ENCODE data around the gene LMAN2. TPM values are rescaled to one million over a fixed set of nuclear protein-coding genes. Genes with fewer than 3 reads are reported as not detected.
"Not testable (repeated sequence)": the region's sequence is repeated elsewhere in the genome, so short reads cannot be mapped to it uniquely, and the experiment has no call there.

The LMAN2 gene
- polyA plus RNA-seq, 1 donor = 161 TPM

DNA sequence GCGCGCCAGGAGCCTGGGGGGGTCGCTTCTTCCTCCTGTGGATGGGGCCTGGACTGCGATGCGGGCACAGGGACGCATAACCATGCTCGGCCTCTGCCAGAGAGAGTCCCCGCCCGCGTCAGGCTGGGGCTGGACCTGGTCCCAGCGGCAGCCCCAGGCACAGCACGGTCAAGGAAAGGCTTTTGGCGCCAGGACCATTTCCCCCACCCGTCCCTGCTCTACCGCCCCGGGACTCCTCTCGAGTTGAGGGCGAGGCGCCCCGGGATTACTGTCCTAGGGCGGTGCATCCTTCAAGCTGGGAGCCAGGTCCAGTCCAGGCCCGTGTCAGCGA is 40.1 kb downstream of the LMAN2 start:
- H3K27ac ChIP-seq (ENCODE audit: low read length) = no peak overlapping the region
- H3K27me3 ChIP-seq (ENCODE audit: control insufficient read depth, insufficient read depth, low read length) = no peaks in the 10 kb centered on the region
- no peak for DNase-seq
- peaks cover 28% of the 10 kb centered on the region for H3K4me1 ChIP-seq (ENCODE audit: control insufficient read depth, insufficient read depth, low read length)
- H3K9me3 ChIP-seq (ENCODE audit: control insufficient read depth, low read depth, low read length) = no peaks in the 10 kb centered on the region
- WGBS (ENCODE audit: insufficient coverage, low lambda C conversion rate) = no CpG with 5 or more reads among the region's 23 CpGs
- peaks cover 23% of the 10 kb centered on the region for H3K36me3 ChIP-seq (ENCODE audit: control insufficient read depth, insufficient read depth, low read length)
- peak overlapping the region; percentile 71 for H3K4me3 ChIP-seq (ENCODE audit: low read length)

DNA sequence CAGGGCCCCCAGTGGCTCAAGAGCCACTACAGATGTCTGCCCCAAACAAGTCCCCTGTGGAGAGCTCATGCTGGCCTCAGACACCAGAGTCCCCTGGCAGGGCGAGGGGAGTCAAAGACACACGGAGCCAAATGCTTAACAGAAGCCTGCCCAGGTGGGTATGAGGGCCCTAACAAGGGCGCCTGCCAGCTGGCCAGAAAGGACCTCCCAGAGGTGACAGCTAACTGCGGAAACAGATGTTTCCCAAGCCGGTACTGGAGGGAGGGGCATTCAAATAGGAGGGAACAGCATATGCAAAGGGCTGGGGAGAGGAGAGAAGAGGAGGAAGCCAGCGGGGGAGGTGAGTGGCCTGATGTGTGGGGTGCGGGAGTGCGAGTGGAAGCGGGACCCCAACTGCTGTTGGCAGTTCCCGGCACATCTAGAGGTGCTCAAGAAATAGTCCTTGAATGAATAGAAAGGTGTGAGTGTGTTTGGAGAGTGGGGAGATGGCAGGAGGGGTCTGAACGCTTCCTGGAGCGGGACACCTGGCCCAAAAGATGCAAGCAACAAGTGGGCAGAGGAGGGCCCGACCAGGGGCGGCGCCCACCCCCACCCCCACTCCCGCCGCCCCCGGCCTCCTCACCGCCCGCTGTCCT is 40.6 kb downstream of the LMAN2 start:
- 60% methylated on average over 1 of the region's 20 CpGs for WGBS (ENCODE audit: insufficient coverage, low lambda C conversion rate)
- Histone ChIP-seq H3K4me3 (ENCODE audit: low read length) (peak overlapping the region; percentile 71), H3K27ac (ENCODE audit: low read length) (no peak overlapping the region), H3K27me3 (ENCODE audit: control insufficient read depth, insufficient read depth, low read length) (no peaks in the 10 kb centered on the region), H3K4me1 (ENCODE audit: control insufficient read depth, insufficient read depth, low read length) (peaks cover 28% of the 10 kb centered on the region), H3K9me3 (ENCODE audit: control insufficient read depth, low read depth, low read length) (no peaks in the 10 kb centered on the region), H3K36me3 (ENCODE audit: control insufficient read depth, insufficient read depth, low read length) (peaks cover 27% of the 10 kb centered on the region)
- peak in 1 of 2 donors; percentile 37 for DNase-seq

DNA sequence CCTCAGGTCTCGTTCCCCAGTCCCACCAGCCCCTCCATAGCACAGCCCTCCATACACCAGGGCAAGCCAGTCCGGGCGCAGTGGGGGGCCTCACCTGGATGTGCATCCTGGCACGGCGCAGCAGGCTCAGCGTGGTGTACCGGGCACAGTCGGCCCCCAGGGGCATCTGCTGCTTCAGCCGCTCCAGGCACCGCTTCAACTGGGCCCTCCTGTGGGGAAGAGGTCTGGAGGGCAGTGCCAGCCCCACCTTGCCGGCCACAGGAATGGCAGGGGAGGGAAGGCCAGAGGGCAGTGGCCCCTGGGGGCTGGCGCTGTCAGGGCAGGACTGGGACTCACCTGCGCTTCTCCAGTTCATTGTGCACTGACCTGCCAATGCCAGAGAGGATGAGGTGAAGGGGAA is 41.1 kb downstream of the LMAN2 start:
- H3K36me3 ChIP-seq (ENCODE audit: control insufficient read depth, insufficient read depth, low read length) = peaks cover 33% of the 10 kb centered on the region
- peak overlapping the region; percentile 71 for H3K4me3 ChIP-seq (ENCODE audit: low read length)
- DNase-seq = no peak
- peaks cover 31% of the 10 kb centered on the region for H3K4me1 ChIP-seq (ENCODE audit: control insufficient read depth, insufficient read depth, low read length)
- H3K27ac ChIP-seq (ENCODE audit: low read length) = no peak overlapping the region
- H3K9me3 ChIP-seq (ENCODE audit: control insufficient read depth, low read depth, low read length) = no peaks in the 10 kb centered on the region
- no CpG with 5 or more reads among the region's 13 CpGs for WGBS (ENCODE audit: insufficient coverage, low lambda C conversion rate)
- H3K27me3 ChIP-seq (ENCODE audit: control insufficient read depth, insufficient read depth, low read length) = no peaks in the 10 kb centered on the region

DNA sequence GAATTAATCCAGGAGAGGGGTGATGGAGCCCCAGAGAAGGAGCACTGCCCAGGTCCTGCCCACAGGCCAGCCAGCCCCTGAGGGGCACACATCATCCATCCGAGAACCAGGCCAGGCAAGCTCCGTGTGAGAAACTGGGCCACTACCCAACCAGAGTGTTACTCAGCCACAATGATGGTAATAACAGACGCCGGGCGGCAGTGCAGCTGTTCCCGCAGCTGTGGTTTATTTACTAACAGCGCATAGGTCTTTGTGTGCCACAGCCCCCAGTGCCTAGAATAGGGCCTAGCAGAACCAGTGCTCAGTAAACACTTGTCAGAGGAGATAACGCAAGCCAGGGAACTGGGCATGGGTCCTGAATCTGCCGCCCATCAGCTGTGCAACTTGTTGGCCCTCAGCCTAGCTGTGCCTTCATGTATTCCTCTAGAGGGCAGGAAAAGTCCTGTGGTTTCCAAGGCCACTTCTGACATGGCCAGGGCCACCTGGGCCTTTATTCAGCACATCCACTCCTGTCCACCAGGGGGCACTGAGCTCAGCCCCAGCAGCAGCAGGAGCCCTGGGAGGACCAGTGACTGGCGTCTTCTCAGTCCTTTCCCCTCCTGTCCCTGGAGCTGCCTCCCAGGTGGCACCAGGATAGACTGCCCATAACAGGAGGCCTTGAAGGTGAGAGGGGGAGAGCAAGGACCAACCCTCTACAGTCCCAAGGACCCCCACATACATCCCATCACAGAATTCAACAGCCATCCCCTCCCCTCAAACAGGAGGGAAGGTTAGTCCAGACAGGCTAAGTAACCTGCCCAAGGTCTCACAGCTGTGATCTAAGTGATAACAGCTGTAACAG is 41.9 kb downstream of the LMAN2 start:
- WGBS (ENCODE audit: insufficient coverage, low lambda C conversion rate) = no CpG with 5 or more reads among the region's 10 CpGs
- Histone ChIP-seq H3K36me3 (ENCODE audit: control insufficient read depth, insufficient read depth, low read length) (peaks cover 39% of the 10 kb centered on the region), H3K4me1 (ENCODE audit: control insufficient read depth, insufficient read depth, low read length) (peaks cover 36% of the 10 kb centered on the region), H3K27ac (ENCODE audit: low read length) (no peak overlapping the region), H3K9me3 (ENCODE audit: control insufficient read depth, low read depth, low read length) (no peaks in the 10 kb centered on the region), H3K27me3 (ENCODE audit: control insufficient read depth, insufficient read depth, low read length) (no peaks in the 10 kb centered on the region), H3K4me3 (ENCODE audit: low read length) (no peak overlapping the region)
- peak in 1 of 2 donors; percentile 64 for DNase-seq

- H3K36me3 ChIP-seq (ENCODE audit: control insufficient read depth, insufficient read depth, low read length) = peaks cover 39% of the 10 kb centered on the region
- no peak overlapping the region for H3K4me3 ChIP-seq (ENCODE audit: low read length)
- H3K27ac ChIP-seq (ENCODE audit: low read length) = no peak overlapping the region
- H3K4me1 ChIP-seq (ENCODE audit: control insufficient read depth, insufficient read depth, low read length) = peaks cover 36% of the 10 kb centered on the region
- 83% methylated on average over 3 of the region's 11 CpGs for WGBS (ENCODE audit: insufficient coverage, low lambda C conversion rate)
- no peaks in the 10 kb centered on the region for H3K27me3 ChIP-seq (ENCODE audit: control insufficient read depth, insufficient read depth, low read length)
- H3K9me3 ChIP-seq (ENCODE audit: control insufficient read depth, low read depth, low read length) = no peaks in the 10 kb centered on the region
- DNase-seq = no peak
These were observed 42.7 kb downstream of the LMAN2 start for GRCh38 chr5:177308740-177309139.

- 100% methylated on average over 1 of the region's 43 CpGs for WGBS (ENCODE audit: insufficient coverage, low lambda C conversion rate)
- no peaks in the 10 kb centered on the region for H3K9me3 ChIP-seq (ENCODE audit: control insufficient read depth, low read depth, low read length)
- peaks cover 32% of the 10 kb centered on the region for H3K4me1 ChIP-seq (ENCODE audit: control insufficient read depth, insufficient read depth, low read length)
- no peak for DNase-seq
- H3K36me3 ChIP-seq (ENCODE audit: control insufficient read depth, insufficient read depth, low read length) = peaks cover 39% of the 10 kb centered on the region
- no peak overlapping the region for H3K27ac ChIP-seq (ENCODE audit: low read length)
- no peak overlapping the region for H3K4me3 ChIP-seq (ENCODE audit: low read length)
- no peaks in the 10 kb centered on the region for H3K27me3 ChIP-seq (ENCODE audit: control insufficient read depth, insufficient read depth, low read length)
These were observed 43.7 kb downstream of the LMAN2 start for GRCh38 chr5:177307544-177308363.

DNA sequence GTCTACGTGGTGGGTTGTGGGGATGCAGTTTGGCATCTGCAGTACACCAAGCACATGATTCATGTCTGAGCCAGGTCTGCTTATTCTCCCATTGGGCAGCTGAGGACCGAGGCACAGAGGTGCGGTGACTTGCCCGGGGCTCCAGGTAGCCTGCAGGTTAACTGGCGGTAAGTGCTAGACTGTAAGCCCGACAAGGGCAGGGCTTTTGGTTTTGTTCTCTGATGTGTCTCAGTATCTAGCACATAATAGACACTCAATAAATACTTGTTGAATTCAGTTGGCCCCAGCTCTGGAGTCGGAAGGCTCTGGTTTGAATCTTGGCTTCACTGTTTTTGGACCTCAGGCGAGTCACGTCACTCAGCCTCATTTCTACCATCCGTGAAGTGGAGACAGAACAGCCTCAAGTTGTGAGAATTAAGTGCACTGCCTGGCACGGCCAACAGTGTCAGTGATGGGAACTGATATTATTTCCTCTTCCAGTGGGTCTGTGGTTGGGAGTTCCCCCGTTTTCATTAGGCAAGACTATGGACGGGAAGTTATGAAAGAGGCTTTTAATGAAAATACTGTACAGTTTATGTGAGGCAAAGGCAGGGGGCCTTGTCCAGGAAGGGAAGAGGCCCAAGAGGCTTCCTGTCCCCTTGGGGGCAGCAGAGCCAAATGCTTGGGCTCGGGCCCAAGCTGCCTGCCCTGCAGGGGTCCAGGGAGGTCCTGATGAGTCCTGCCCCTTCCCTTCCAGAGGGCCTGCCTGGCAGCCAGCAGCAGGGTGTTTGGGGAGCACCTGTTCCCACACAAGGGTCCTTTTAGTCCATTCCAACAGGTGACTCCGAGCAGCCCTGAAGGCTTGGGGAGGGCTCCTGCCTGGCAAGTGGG is 44.6 kb downstream of the LMAN2 start:
- DNase-seq = peak in 1 of 2 donors; percentile 35
- WGBS (ENCODE audit: insufficient coverage, low lambda C conversion rate) = 100% methylated on average over 1 of the region's 15 CpGs
- H3K4me1 ChIP-seq (ENCODE audit: control insufficient read depth, insufficient read depth, low read length) = peaks cover 35% of the 10 kb centered on the region
- H3K4me3 ChIP-seq (ENCODE audit: low read length) = no peak overlapping the region
- H3K9me3 ChIP-seq (ENCODE audit: control insufficient read depth, low read depth, low read length) = no peaks in the 10 kb centered on the region
- peaks cover 40% of the 10 kb centered on the region for H3K36me3 ChIP-seq (ENCODE audit: control insufficient read depth, insufficient read depth, low read length)
- H3K27ac ChIP-seq (ENCODE audit: low read length) = no peak overlapping the region
- H3K27me3 ChIP-seq (ENCODE audit: control insufficient read depth, insufficient read depth, low read length) = no peaks in the 10 kb centered on the region

DNA sequence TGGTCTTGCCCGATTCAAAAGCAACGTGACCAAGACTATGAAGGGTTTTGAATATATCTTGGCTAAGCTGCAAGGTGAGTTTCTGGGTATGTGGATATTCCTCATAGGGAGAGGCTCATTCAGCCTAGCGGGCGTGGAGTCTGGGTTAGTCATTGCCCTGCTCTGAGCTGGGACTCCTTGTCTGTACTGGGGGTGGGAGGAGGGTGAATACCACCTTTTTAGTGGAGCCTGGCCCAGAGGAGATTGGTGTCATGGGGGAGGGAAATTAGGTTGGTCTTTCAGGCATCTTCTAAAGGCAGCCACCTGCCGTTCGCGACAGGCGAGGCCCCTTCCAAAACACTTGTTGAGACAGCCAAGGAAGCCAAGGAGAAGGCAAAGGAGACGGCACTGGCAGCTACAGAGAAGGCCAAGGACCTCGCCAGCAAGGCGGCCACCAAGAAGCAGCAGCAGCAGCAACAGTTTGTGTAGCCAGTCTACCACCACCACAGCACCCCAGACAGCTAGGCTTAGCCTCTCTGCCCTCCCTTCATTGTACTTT is 45.3 kb downstream of the LMAN2 start:
- H3K27me3 ChIP-seq (ENCODE audit: control insufficient read depth, insufficient read depth, low read length); H3K4me3 ChIP-seq (ENCODE audit: low read length); H3K9me3 ChIP-seq (ENCODE audit: control insufficient read depth, low read depth, low read length); H3K27ac ChIP-seq (ENCODE audit: low read length); DNase-seq: not testable (repeated sequence)
- H3K4me1 ChIP-seq (ENCODE audit: control insufficient read depth, insufficient read depth, low read length) = peaks cover 37% of the 10 kb centered on the region
- 100% methylated on average over 1 of the region's 11 CpGs for WGBS (ENCODE audit: insufficient coverage, low lambda C conversion rate)
- peaks cover 47% of the 10 kb centered on the region for H3K36me3 ChIP-seq (ENCODE audit: control insufficient read depth, insufficient read depth, low read length)

- Histone ChIP-seq H3K9me3 (ENCODE audit: control insufficient read depth, low read depth, low read length) (no peaks in the 10 kb centered on the region), H3K4me1 (ENCODE audit: control insufficient read depth, insufficient read depth, low read length) (peaks cover 35% of the 10 kb centered on the region), H3K27me3 (ENCODE audit: control insufficient read depth, insufficient read depth, low read length) (no peaks in the 10 kb centered on the region), H3K36me3 (ENCODE audit: control insufficient read depth, insufficient read depth, low read length) (peaks cover 46% of the 10 kb centered on the region), H3K4me3 (ENCODE audit: low read length) (peak overlapping the region; percentile 81), H3K27ac (ENCODE audit: low read length) (peak overlapping the region; percentile 73)
- WGBS (ENCODE audit: insufficient coverage, low lambda C conversion rate) = no CpG with 5 or more reads among the region's 19 CpGs
- DNase-seq = peak in 1 of 2 donors; percentile 96
These were observed 46.9 kb downstream of the LMAN2 start for GRCh38 chr5:177304392-177305119.

All from large intestine (tissue), 3 donors.